ENCODE results near the gene ANKRD13B.

Gene ANKRD13B

DNA sequence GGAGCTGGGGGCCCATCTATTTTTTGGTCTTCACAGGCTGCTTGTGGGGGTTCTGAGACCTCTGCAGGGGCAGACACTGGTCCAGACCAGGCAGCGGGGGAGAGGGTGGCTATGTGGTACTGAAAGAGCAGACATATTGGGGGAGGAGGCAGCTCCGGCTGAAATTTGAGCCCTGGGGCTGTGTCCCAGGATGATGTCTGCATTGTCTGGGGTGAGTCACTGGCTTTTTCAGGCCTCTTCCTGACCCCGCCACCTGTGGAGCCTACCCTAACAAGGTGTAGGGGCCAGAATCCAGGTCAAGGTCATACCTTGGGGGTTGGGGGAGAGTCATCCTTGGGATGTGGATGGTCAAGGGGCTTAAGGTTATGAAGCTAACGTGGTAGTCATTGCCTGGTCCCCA is 27.3 kb downstream of the ANKRD13B start:
- TF ChIP-seq ARNTL (CRISPR knock-in tag; IDR thresholded peaks at IDR 0.05; ENCODE audit: borderline replicate concordance, low read depth) (no peak), ZFP30 (CRISPR knock-in tag; IDR thresholded peaks at IDR 0.05) (no peak), TCF4 (CRISPR knock-in tag; IDR thresholded peaks at IDR 0.05; ENCODE audit: borderline replicate concordance) (no peak), CSDC2 (CRISPR knock-in tag; IDR thresholded peaks at IDR 0.05) (no peak)
- peak; percentile 6; the same call in 1 of the 3 replicates for ATAC-seq

- no peak for ATAC-seq
- TF ChIP-seq, protein P1, sequence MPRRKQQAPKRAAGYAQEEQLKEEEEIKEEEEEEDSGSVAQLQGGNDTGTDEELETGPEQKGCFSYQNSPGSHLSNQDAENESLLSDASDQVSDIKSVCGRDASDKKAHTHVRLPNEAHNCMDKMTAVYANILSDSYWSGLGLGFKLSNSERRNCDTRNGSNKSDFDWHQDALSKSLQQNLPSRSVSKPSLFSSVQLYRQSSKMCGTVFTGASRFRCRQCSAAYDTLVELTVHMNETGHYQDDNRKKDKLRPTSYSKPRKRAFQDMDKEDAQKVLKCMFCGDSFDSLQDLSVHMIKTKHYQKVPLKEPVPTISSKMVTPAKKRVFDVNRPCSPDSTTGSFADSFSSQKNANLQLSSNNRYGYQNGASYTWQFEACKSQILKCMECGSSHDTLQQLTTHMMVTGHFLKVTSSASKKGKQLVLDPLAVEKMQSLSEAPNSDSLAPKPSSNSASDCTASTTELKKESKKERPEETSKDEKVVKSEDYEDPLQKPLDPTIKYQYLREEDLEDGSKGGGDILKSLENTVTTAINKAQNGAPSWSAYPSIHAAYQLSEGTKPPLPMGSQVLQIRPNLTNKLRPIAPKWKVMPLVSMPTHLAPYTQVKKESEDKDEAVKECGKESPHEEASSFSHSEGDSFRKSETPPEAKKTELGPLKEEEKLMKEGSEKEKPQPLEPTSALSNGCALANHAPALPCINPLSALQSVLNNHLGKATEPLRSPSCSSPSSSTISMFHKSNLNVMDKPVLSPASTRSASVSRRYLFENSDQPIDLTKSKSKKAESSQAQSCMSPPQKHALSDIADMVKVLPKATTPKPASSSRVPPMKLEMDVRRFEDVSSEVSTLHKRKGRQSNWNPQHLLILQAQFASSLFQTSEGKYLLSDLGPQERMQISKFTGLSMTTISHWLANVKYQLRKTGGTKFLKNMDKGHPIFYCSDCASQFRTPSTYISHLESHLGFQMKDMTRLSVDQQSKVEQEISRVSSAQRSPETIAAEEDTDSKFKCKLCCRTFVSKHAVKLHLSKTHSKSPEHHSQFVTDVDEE (CRISPR knock-in tag; IDR thresholded peaks at IDR 0.05): no peak
- TF ChIP-seq ARNTL (CRISPR knock-in tag; IDR thresholded peaks at IDR 0.05; ENCODE audit: borderline replicate concordance, low read depth) (no peak), RARB (CRISPR knock-in tag; IDR thresholded peaks at IDR 0.05) (no peak), ZC3H10 (CRISPR knock-in tag; IDR thresholded peaks at IDR 0.05) (no peak), GLIS3 (CRISPR knock-in tag; IDR thresholded peaks at IDR 0.05) (no peak), ZFP30 (CRISPR knock-in tag; IDR thresholded peaks at IDR 0.05) (no peak), SNAI2 (CRISPR knock-in tag; IDR thresholded peaks at IDR 0.05) (no peak), ZNF8 (CRISPR knock-in tag; IDR thresholded peaks at IDR 0.05) (no peak), POU6F1 (CRISPR knock-in tag; IDR thresholded peaks at IDR 0.05; ENCODE audit: borderline replicate concordance, low read depth) (no peak), ZFP3 (CRISPR knock-in tag; IDR thresholded peaks at IDR 0.05) (no peak), PPARA (CRISPR knock-in tag; IDR thresholded peaks at IDR 0.05; ENCODE audit: borderline replicate concordance) (no peak), BACH2 (CRISPR knock-in tag; IDR thresholded peaks at IDR 0.05; ENCODE audit: borderline replicate concordance) (no peak), ZNF70 (CRISPR knock-in tag; IDR thresholded peaks at IDR 0.05) (no peak), ISL1 (CRISPR knock-in tag; IDR thresholded peaks at IDR 0.05) (no peak)
- TF ChIP-seq, protein P2, sequence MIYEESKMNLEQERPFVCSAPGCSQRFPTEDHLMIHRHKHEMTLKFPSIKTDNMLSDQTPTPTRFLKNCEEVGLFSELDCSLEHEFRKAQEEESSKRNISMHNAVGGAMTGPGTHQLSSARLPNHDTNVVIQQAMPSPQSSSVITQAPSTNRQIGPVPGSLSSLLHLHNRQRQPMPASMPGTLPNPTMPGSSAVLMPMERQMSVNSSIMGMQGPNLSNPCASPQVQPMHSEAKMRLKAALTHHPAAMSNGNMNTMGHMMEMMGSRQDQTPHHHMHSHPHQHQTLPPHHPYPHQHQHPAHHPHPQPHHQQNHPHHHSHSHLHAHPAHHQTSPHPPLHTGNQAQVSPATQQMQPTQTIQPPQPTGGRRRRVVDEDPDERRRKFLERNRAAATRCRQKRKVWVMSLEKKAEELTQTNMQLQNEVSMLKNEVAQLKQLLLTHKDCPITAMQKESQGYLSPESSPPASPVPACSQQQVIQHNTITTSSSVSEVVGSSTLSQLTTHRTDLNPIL (CRISPR knock-in tag; IDR thresholded peaks at IDR 0.05; ENCODE audit: low read depth): no peak
- TF ChIP-seq, protein P3, sequence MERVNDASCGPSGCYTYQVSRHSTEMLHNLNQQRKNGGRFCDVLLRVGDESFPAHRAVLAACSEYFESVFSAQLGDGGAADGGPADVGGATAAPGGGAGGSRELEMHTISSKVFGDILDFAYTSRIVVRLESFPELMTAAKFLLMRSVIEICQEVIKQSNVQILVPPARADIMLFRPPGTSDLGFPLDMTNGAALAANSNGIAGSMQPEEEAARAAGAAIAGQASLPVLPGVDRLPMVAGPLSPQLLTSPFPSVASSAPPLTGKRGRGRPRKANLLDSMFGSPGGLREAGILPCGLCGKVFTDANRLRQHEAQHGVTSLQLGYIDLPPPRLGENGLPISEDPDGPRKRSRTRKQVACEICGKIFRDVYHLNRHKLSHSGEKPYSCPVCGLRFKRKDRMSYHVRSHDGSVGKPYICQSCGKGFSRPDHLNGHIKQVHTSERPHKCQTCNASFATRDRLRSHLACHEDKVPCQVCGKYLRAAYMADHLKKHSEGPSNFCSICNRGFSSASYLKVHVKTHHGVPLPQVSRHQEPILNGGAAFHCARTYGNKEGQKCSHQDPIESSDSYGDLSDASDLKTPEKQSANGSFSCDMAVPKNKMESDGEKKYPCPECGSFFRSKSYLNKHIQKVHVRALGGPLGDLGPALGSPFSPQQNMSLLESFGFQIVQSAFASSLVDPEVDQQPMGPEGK (CRISPR knock-in tag; IDR thresholded peaks at IDR 0.05; ENCODE audit: borderline replicate concordance): no peak
- TF ChIP-seq, protein P4, sequence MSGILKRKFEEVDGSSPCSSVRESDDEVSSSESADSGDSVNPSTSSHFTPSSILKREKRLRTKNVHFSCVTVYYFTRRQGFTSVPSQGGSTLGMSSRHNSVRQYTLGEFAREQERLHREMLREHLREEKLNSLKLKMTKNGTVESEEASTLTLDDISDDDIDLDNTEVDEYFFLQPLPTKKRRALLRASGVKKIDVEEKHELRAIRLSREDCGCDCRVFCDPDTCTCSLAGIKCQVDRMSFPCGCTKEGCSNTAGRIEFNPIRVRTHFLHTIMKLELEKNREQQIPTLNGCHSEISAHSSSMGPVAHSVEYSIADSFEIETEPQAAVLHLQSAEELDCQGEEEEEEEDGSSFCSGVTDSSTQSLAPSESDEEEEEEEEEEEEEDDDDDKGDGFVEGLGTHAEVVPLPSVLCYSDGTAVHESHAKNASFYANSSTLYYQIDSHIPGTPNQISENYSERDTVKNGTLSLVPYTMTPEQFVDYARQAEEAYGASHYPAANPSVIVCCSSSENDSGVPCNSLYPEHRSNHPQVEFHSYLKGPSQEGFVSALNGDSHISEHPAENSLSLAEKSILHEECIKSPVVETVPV (CRISPR knock-in tag; IDR thresholded peaks at IDR 0.05): no peak
These were observed 28.0 kb downstream of the ANKRD13B start for GRCh38 chr17:29620779-29621500.

GRCh38 chr17:29621751-29622194 is 28.8 kb downstream of the ANKRD13B start:
- peak; percentile 16; the same call in 2 of the 3 replicates for ATAC-seq
- TF ChIP-seq, protein P1 (CRISPR knock-in tag; IDR thresholded peaks at IDR 0.05): no peak
- TF ChIP-seq BACH2 (CRISPR knock-in tag; IDR thresholded peaks at IDR 0.05; ENCODE audit: borderline replicate concordance) (no peak), POU6F1 (CRISPR knock-in tag; IDR thresholded peaks at IDR 0.05; ENCODE audit: borderline replicate concordance, low read depth) (no peak), ZFP3 (CRISPR knock-in tag; IDR thresholded peaks at IDR 0.05) (no peak), PPARA (CRISPR knock-in tag; IDR thresholded peaks at IDR 0.05; ENCODE audit: borderline replicate concordance) (no peak), TOX (CRISPR knock-in tag; IDR thresholded peaks at IDR 0.05; ENCODE audit: borderline replicate concordance) (no peak), ZNF565 (CRISPR knock-in tag; conservative IDR thresholded peaks at IDR 0.05; ENCODE audit: low read depth) (no peak), ZNF8 (CRISPR knock-in tag; IDR thresholded peaks at IDR 0.05) (no peak)

All from SK-N-SH treated with all-trans-retinoic acid at 6 μM for 48 hours (cell line).